GM23338 (cell line): Measurements from ENCODE around the gene COL25A1.

Experiments
- CREB1 ChIP-seq: fragments of 250-450 bp; sonication (Bioruptor Pico); IDR thresholded peaks from 2 replicates; pipeline ENCODE4 v1.5.0; 2020; ENCODE audit warnings: low read depth, mild to moderate bottlenecking, moderate library complexity
- CTCF ChIP-seq, 2 experiments: fragments of 200-600 bp in 1 of 2; sonication (generic) in 1 of 2; conservative IDR thresholded peaks; 2 replicates each; pipeline versions ENCODE4 v1.5.1 to v1.6.1; 2016 to 2017; ENCODE audit warnings: antibody characterized with exemption in 2 of 2, low read depth in 2 of 2, mild to moderate bottlenecking in 2 of 2, moderate library complexity in 1 of 2
- ETS1 ChIP-seq: IDR thresholded peaks from 2 replicates; pipeline ENCODE4 v1.6.1; 2016; ENCODE audit warnings: antibody characterized with exemption
- EZH2 ChIP-seq: fragments of 200-600 bp; sonication (generic); IDR thresholded peaks from one replicate; pipeline ENCODE4 v1.8.0; 2017; ENCODE audit warnings: antibody characterized with exemption, mild to moderate bottlenecking, low read depth; ENCODE audit not compliant: unreplicated experiment
- EZH2phosphoT487 ChIP-seq: fragments of 200-600 bp; sonication (generic); IDR thresholded peaks from one replicate; pipeline ENCODE4 v1.8.1; 2018; ENCODE audit warnings: antibody characterized with exemption; ENCODE audit not compliant: unreplicated experiment
- JUNB ChIP-seq: IDR thresholded peaks from one replicate; pipeline ENCODE4 v1.6.1; 2016; ENCODE audit warnings: antibody characterized with exemption; ENCODE audit not compliant: unreplicated experiment
- POLR2AphosphoS5 ChIP-seq: IDR thresholded peaks from 2 replicates; pipeline ENCODE4 v1.6.1; 2016; ENCODE audit warnings: antibody characterized with exemption, low read depth
- REST ChIP-seq: IDR thresholded peaks from one replicate; pipeline ENCODE4 v1.6.1; 2018; ENCODE audit warnings: antibody characterized with exemption; ENCODE audit not compliant: unreplicated experiment
- STAT1 ChIP-seq: IDR thresholded peaks from one replicate; pipeline ENCODE4 v1.6.1; 2016; ENCODE audit warnings: antibody characterized with exemption; ENCODE audit not compliant: unreplicated experiment
- ZNF114 ChIP-seq: fragments of 250-450 bp; sonication (Bioruptor Pico); IDR thresholded peaks from 2 replicates; pipeline ENCODE4 v1.5.0; 2020; ENCODE audit warnings: mild to moderate bottlenecking, moderate library complexity
- ZNF331 ChIP-seq: fragments of 250-450 bp; sonication (Bioruptor Pico); IDR thresholded peaks from 2 replicates; pipeline ENCODE4 v1.5.0; 2020; ENCODE audit warnings: low read depth, mild to moderate bottlenecking, moderate library complexity

- TF ChIP-seq CTCF (conservative IDR thresholded peaks at IDR 0.05; ENCODE audit: low read depth in 2 of 2) = no peak
- TF ChIP-seq POLR2AphosphoS5 = no peak
- no peak for TF ChIP-seq JUNB
- TF ChIP-seq EZH2phosphoT487 = no peak
- TF ChIP-seq EZH2 = no peak
- no peak for TF ChIP-seq STAT1
- TF ChIP-seq REST = no peak
- TF ChIP-seq ETS1 = no peak
- TF ChIP-seq ZNF331 (CRISPR knock-in tag) = no peak
- no peak for TF ChIP-seq CREB1 (CRISPR knock-in tag)
- no peak for TF ChIP-seq ZNF114 (CRISPR knock-in tag)
Observed at GRCh38 chr4:109313168-109314133, 11.0 kb upstream of the COL25A1 start.
